ENCODE data around the gene FAM114A2. TPM values are rescaled to one million over a fixed set of nuclear protein-coding genes. Genes with fewer than 3 reads are reported as not detected.
"Not testable (repeated sequence)": the region's sequence is repeated elsewhere in the genome, so short reads cannot be mapped to it uniquely, and the experiment has no call there.

The FAM114A2 gene
- 10 to 100 TPM; 15.2 to 24.0 (median 19.6) TPM for polyA plus RNA-seq (ENCODE audit: insufficient read length in 10 of 10)
- long read RNA-seq, donor 1, partial matches to known transcripts, result 0 of 2 reads
- long read RNA-seq, donor 1, other reads (novel, unspliced or antisense), result 0 of 2 reads
- long read RNA-seq, donor 2, full-length matches to known transcripts, result 6 of 6 reads
- long read RNA-seq, donor 2, partial matches to known transcripts, result 0 of 6 reads
- long read RNA-seq, donor 2, other reads (novel, unspliced or antisense), result 0 of 6 reads
- long read RNA-seq, donor 3, result 0 reads
- long read RNA-seq, donor 4, partial matches to known transcripts, result 0 of 4 reads
- long read RNA-seq, donor 4, other reads (novel, unspliced or antisense), result 0 of 4 reads
- long read RNA-seq, donor 5, full-length matches to known transcripts, result 6 of 6 reads
- long read RNA-seq, donor 5, partial matches to known transcripts, result 0 of 6 reads
- long read RNA-seq, donor 5, other reads (novel, unspliced or antisense), result 0 of 6 reads
- long read RNA-seq, donor 6, full-length matches to known transcripts, result 5 of 5 reads
- long read RNA-seq, donor 6, partial matches to known transcripts, result 0 of 5 reads
- long read RNA-seq, donor 6, other reads (novel, unspliced or antisense), result 0 of 5 reads
- long read RNA-seq, donor 7, full-length matches to known transcripts, result 5 of 5 reads
- long read RNA-seq, donor 7, partial matches to known transcripts, result 0 of 5 reads
- long read RNA-seq, donor 7, other reads (novel, unspliced or antisense), result 0 of 5 reads
- long read RNA-seq, donor 8, full-length matches to known transcripts, result 6 of 6 reads
- long read RNA-seq, donor 8, partial matches to known transcripts, result 0 of 6 reads
- long read RNA-seq, donor 8, other reads (novel, unspliced or antisense), result 0 of 6 reads
- long read RNA-seq, donor 9, result 0 reads

GRCh38 chr5:154038707-154039457 lies at the start of gene FAM114A2, which contains the start of gene MFAP3:
Gene FAM114A2 (minus strand): TSS chr5:154038910. CDS start chr5:154034953, 3,957 bp downstream.
Gene MFAP3 (plus strand): TSS chr5:154038967. CDS start chr5:154049723, 10,756 bp downstream.
- DNase-seq, result peak; percentile 79 to 95 (median 89)

- DNase-seq, result no peak
Observed at GRCh38 chr5:154087260-154087659, 48.5 kb upstream of the FAM114A2 start.

- DNase-seq, result peak in 2 of 3 donors; percentile 72 to 85
Observed at GRCh38 chr5:154086641-154087040, 47.9 kb upstream of the FAM114A2 start.

- peak in 1 of 3 donors; percentile 71 for DNase-seq
Observed at GRCh38 chr5:154086146-154086545, 47.4 kb upstream of the FAM114A2 start.

- DNase-seq, result no peak
Observed at GRCh38 chr5:154084062-154084639, 45.4 kb upstream of the FAM114A2 start.

- DNase-seq, result no peak
Observed at GRCh38 chr5:154081246-154081645, 42.5 kb upstream of the FAM114A2 start.

GRCh38 chr5:154078272-154078671 lies 39.6 kb upstream of the FAM114A2 start:
- peak in 1 of 3 donors; percentile 56 for DNase-seq

- no peak for DNase-seq
Observed at GRCh38 chr5:154077696-154078095, 39.0 kb upstream of the FAM114A2 start.

- no peak for DNase-seq
Observed at GRCh38 chr5:154076240-154076922, 37.7 kb upstream of the FAM114A2 start.

- DNase-seq, result peak; percentile 68 to 92 (median 83)
Observed at GRCh38 chr5:154072414-154073171, 33.9 kb upstream of the FAM114A2 start.

GRCh38 chr5:154071799-154072413 lies 33.2 kb upstream of the FAM114A2 start:
- no peak for DNase-seq

GRCh38 chr5:154069854-154070253 lies 31.1 kb upstream of the FAM114A2 start:
- not testable (repeated sequence) for DNase-seq

GRCh38 chr5:154065971-154066370 lies 27.3 kb upstream of the FAM114A2 start:
- DNase-seq, result no peak

GRCh38 chr5:154063372-154063771 lies 24.7 kb upstream of the FAM114A2 start:
- no peak for DNase-seq

GRCh38 chr5:154060606-154061005 lies 21.9 kb upstream of the FAM114A2 start:
- no peak for DNase-seq

- DNase-seq, result no peak
Observed at GRCh38 chr5:154059583-154059982, 20.9 kb upstream of the FAM114A2 start.

GRCh38 chr5:154059039-154059430 lies 20.3 kb upstream of the FAM114A2 start:
- no peak for DNase-seq

GRCh38 chr5:154058055-154059038 lies 19.6 kb upstream of the FAM114A2 start:
- no peak for DNase-seq

All from muscle of back (tissue), 13 donors.